HG03460 (cell line): Measurements from ENCODE around the gene CCDC181.
A peak's percentile ranks its signal among the peaks of the same experiment; 100 is the strongest.
"Not testable (repeated sequence)": the region's sequence is repeated elsewhere in the genome, so short reads cannot be mapped to it uniquely, and the experiment has no call there.

Source experiments
- ATAC-seq: cut with Tn5 transposase; IDR thresholded peaks from one replicate; pipeline ENCODE4 v1.9.1; 2021; ENCODE audit not compliant: unreplicated experiment

The CCDC181 gene

GRCh38 chr1:169427081-169427641 lies at the start of gene CCDC181:
Gene CCDC181 (minus strand): TSS chr1:169427474. CDS start chr1:169424927, 2,547 bp downstream.
- ATAC-seq = peak; percentile 83

- ATAC-seq = no peak
These were observed 48.6 kb upstream of the CCDC181 start for GRCh38 chr1:169475806-169476387.

GRCh38 chr1:169474302-169474995 lies 47.2 kb upstream of the CCDC181 start:
- ATAC-seq = no peak

- no peak for ATAC-seq
These were observed 46.1 kb upstream of the CCDC181 start for GRCh38 chr1:169473347-169473746.

- ATAC-seq = no peak
These were observed 45.5 kb upstream of the CCDC181 start for GRCh38 chr1:169472738-169473137.

GRCh38 chr1:169468982-169469381 lies 41.7 kb upstream of the CCDC181 start:
- no peak for ATAC-seq

- ATAC-seq = no peak
These were observed 39.3 kb upstream of the CCDC181 start for GRCh38 chr1:169466259-169467230.

GRCh38 chr1:169465281-169465680 lies 38.0 kb upstream of the CCDC181 start:
- no peak for ATAC-seq

GRCh38 chr1:169462385-169462784 lies 35.1 kb upstream of the CCDC181 start:
- no peak for ATAC-seq

GRCh38 chr1:169461390-169462000 lies 34.2 kb upstream of the CCDC181 start:
- ATAC-seq = no peak

- no peak for ATAC-seq
These were observed 33.0 kb upstream of the CCDC181 start for GRCh38 chr1:169460191-169460833.

GRCh38 chr1:169457443-169457842 lies 30.2 kb upstream of the CCDC181 start:
- no peak for ATAC-seq

GRCh38 chr1:169456029-169456428 lies 28.8 kb upstream of the CCDC181 start:
- ATAC-seq = no peak

- no peak for ATAC-seq
These were observed 25.6 kb upstream of the CCDC181 start for GRCh38 chr1:169452921-169453320.

GRCh38 chr1:169451218-169451824 lies 24.0 kb upstream of the CCDC181 start:
- ATAC-seq = no peak

GRCh38 chr1:169443923-169444322 lies 16.6 kb upstream of the CCDC181 start:
- no peak for ATAC-seq

- ATAC-seq = no peak
These were observed 1.0 kb downstream of the CCDC181 start for GRCh38 chr1:169426174-169426705.

GRCh38 chr1:169421309-169421708 lies 6.0 kb downstream of the CCDC181 start:
- ATAC-seq = no peak

GRCh38 chr1:169414952-169415351 lies 12.3 kb downstream of the CCDC181 start:
- ATAC-seq = no peak

- not testable (repeated sequence) for ATAC-seq
These were observed 18.9 kb downstream of the CCDC181 start for GRCh38 chr1:169408340-169408739.
